ENCODE data around the gene ITFG1. TPM values are rescaled to one million over a fixed set of nuclear protein-coding genes. Genes with fewer than 3 reads are reported as not detected.

ITFG1 gene
- total and polyA plus RNA-seq, 2 of the 13 experiments (the other 11 are each of a cell fraction or from before 2014, with no cell fraction given) = 74.5 to 150 TPM

DNA sequence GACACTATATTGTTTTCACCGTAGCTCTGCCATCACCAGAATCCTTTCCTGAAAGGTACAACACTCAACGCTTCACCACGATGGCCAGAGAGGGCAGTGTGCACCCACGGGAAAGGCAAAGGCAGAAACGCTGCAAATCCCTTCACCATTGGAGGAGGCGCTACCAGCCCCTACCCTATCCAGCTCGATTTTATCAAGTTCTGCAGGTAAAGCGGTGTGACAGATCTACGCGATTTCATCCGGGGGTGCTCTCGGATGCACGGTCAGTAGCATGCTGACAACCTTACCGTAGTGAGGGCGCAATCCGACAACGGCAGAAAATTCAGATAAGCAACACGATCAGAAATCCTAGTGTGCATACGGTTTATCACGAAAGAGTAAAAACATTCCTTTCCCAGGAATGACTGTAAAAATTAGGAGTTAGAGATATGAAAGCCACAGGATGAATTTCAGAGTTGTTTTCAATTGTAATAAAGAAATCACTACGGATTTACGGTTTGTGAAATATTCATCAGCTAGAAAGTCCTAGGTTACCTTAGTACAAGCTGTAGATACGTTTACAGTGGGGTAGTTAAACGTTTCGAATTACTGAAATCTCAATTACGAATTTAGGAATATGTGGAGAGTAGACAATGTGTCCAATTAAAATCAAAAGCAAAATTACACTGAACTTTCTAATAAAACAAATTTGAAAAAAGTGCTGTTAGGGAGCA, 318.9 kb downstream of the ITFG1 start (continued):
- TF ChIP-seq, protein P1, sequence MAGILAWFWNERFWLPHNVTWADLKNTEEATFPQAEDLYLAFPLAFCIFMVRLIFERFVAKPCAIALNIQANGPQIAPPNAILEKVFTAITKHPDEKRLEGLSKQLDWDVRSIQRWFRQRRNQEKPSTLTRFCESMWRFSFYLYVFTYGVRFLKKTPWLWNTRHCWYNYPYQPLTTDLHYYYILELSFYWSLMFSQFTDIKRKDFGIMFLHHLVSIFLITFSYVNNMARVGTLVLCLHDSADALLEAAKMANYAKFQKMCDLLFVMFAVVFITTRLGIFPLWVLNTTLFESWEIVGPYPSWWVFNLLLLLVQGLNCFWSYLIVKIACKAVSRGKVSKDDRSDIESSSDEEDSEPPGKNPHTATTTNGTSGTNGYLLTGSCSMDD (CRISPR knock-in tag; IDR thresholded peaks at IDR 0.05) = no peak
- no peak for TF ChIP-seq NCOA1 (CRISPR knock-in tag; IDR thresholded peaks at IDR 0.05)
- peak; percentile 59; the same call in 1 of the 2 replicates for TF ChIP-seq BCL6 (CRISPR knock-in tag; IDR thresholded peaks at IDR 0.05)
- TF ChIP-seq RFX5 (IDR thresholded peaks at IDR 0.05; ENCODE audit: low read depth, low read length) = no peak
- no peak; the same call in 1 of the 2 replicates for TF ChIP-seq ESRRA (CRISPR knock-in tag; IDR thresholded peaks at IDR 0.05; ENCODE audit: low read depth)
- TF ChIP-seq, protein P2, sequence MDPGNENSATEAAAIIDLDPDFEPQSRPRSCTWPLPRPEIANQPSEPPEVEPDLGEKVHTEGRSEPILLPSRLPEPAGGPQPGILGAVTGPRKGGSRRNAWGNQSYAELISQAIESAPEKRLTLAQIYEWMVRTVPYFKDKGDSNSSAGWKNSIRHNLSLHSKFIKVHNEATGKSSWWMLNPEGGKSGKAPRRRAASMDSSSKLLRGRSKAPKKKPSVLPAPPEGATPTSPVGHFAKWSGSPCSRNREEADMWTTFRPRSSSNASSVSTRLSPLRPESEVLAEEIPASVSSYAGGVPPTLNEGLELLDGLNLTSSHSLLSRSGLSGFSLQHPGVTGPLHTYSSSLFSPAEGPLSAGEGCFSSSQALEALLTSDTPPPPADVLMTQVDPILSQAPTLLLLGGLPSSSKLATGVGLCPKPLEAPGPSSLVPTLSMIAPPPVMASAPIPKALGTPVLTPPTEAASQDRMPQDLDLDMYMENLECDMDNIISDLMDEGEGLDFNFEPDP (CRISPR knock-in tag; conservative IDR thresholded peaks at IDR 0.05) = no peak
- TF ChIP-seq, protein P3, sequence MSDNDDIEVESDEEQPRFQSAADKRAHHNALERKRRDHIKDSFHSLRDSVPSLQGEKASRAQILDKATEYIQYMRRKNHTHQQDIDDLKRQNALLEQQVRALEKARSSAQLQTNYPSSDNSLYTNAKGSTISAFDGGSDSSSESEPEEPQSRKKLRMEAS (IDR thresholded peaks at IDR 0.05) = peak; percentile 16; the same call in 1 of the 2 replicates
- TF ChIP-seq ZNF205 (CRISPR knock-in tag; IDR thresholded peaks at IDR 0.05) = 0 out of 2 replicates have a peak, but pooled peaks have one; percentile 30
- TF ChIP-seq ZNF446 (CRISPR knock-in tag; IDR thresholded peaks at IDR 0.05) = no peak
- TF ChIP-seq SIX1 (CRISPR knock-in tag; IDR thresholded peaks at IDR 0.05; ENCODE audit: borderline replicate concordance) = no peak
- TF ChIP-seq GZF1 (CRISPR knock-in tag; IDR thresholded peaks at IDR 0.05) = no peak
- no peak for TF ChIP-seq MTF1 (CRISPR knock-in tag; IDR thresholded peaks at IDR 0.05)
- TF ChIP-seq, protein P4, sequence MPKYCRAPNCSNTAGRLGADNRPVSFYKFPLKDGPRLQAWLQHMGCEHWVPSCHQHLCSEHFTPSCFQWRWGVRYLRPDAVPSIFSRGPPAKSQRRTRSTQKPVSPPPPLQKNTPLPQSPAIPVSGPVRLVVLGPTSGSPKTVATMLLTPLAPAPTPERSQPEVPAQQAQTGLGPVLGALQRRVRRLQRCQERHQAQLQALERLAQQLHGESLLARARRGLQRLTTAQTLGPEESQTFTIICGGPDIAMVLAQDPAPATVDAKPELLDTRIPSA (CRISPR knock-in tag; IDR thresholded peaks at IDR 0.05; ENCODE audit: borderline replicate concordance) = no peak
- peak; percentile 89 for TF ChIP-seq ZFP36L1 (CRISPR knock-in tag; IDR thresholded peaks at IDR 0.05)
- TF ChIP-seq ZNF331 (CRISPR knock-in tag; IDR thresholded peaks at IDR 0.05) = peak; percentile 80
- TF ChIP-seq, protein P5, sequence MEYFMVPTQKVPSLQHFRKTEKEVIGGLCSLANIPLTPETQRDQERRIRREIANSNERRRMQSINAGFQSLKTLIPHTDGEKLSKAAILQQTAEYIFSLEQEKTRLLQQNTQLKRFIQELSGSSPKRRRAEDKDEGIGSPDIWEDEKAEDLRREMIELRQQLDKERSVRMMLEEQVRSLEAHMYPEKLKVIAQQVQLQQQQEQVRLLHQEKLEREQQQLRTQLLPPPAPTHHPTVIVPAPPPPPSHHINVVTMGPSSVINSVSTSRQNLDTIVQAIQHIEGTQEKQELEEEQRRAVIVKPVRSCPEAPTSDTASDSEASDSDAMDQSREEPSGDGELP (IDR thresholded peaks at IDR 0.05; ENCODE audit: borderline replicate concordance, low read depth) = no peak
- TF ChIP-seq HNRNPH1 (optimal IDR thresholded peaks at IDR 0.05; ENCODE audit: low read depth, low read length) = no peak
- TF ChIP-seq REXO4 (CRISPR knock-in tag; IDR thresholded peaks at IDR 0.05; ENCODE audit: borderline replicate concordance) = no peak
- TF ChIP-seq ASH2L (IDR thresholded peaks at IDR 0.05; ENCODE audit: insufficient read length, low read depth, low read length) = peak; percentile 57
- TF ChIP-seq ZNF83 (CRISPR knock-in tag; IDR thresholded peaks at IDR 0.05; ENCODE audit: borderline replicate concordance) = no peak
- peak; percentile 79 for TF ChIP-seq SAP130 (CRISPR knock-in tag; IDR thresholded peaks at IDR 0.05; ENCODE audit: low read depth)
- peak; percentile 99 for TF ChIP-seq STAG1 (CRISPR knock-in tag; IDR thresholded peaks at IDR 0.05)
- peak; percentile 84 for TF ChIP-seq ZEB1 (IDR thresholded peaks at IDR 0.05; ENCODE audit: insufficient replicate concordance, low read depth)
- peak; percentile 56; the same call in 1 of the 2 replicates for TF ChIP-seq ZNF644 (CRISPR knock-in tag; IDR thresholded peaks at IDR 0.05; ENCODE audit: low read depth)
- TF ChIP-seq JDP2 (CRISPR knock-in tag; IDR thresholded peaks at IDR 0.05; ENCODE audit: borderline replicate concordance) = no peak
- TF ChIP-seq ZNF260 (CRISPR knock-in tag; IDR thresholded peaks at IDR 0.05; ENCODE audit: borderline replicate concordance, low read depth) = no peak
- TF ChIP-seq, protein P6, sequence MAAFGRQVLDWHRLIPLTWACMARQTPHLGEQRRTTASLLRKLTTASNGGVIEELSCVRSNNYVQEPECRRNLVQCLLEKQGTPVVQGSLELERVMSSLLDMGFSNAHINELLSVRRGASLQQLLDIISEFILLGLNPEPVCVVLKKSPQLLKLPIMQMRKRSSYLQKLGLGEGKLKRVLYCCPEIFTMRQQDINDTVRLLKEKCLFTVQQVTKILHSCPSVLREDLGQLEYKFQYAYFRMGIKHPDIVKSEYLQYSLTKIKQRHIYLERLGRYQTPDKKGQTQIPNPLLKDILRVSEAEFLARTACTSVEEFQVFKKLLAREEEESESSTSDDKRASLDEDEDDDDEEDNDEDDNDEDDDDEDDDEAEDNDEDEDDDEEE (CRISPR knock-in tag; IDR thresholded peaks at IDR 0.05) = no peak

Measured in HepG2 (cell line).